ENCODE results near the gene GDAP1L1.
"Not testable (repeated sequence)": the region's sequence is repeated elsewhere in the genome, so short reads cannot be mapped to it uniquely, and the experiment has no call there.

Gene GDAP1L1

GRCh38 chr20:44258226-44258890, 11.2 kb downstream of the GDAP1L1 start:
- DNase-seq: no peak

GRCh38 chr20:44264287-44264686, 17.2 kb downstream of the GDAP1L1 start:
- DNase-seq: no peak

- DNase-seq: no peak
Measured at GRCh38 chr20:44268802-44269201, 21.7 kb downstream of the GDAP1L1 start.

GRCh38 chr20:44271915-44272663, 25.0 kb downstream of the GDAP1L1 start:
- peak; percentile 11 for DNase-seq

- no peak for DNase-seq
Measured at GRCh38 chr20:44273231-44274215, 26.4 kb downstream of the GDAP1L1 start.

- DNase-seq: no peak
Measured at GRCh38 chr20:44274303-44275017, 27.4 kb downstream of the GDAP1L1 start.

GRCh38 chr20:44279228-44279627, 32.1 kb downstream of the GDAP1L1 start:
- DNase-seq: no peak

GRCh38 chr20:44280387-44280786, 33.3 kb downstream of the GDAP1L1 start:
- DNase-seq: no peak

- no peak for DNase-seq
Measured at GRCh38 chr20:44282192-44282591, 35.1 kb downstream of the GDAP1L1 start.

- DNase-seq: no peak
Measured at GRCh38 chr20:44284032-44284431, 36.9 kb downstream of the GDAP1L1 start.

GRCh38 chr20:44287272-44288097, 40.4 kb downstream of the GDAP1L1 start:
- DNase-seq: no peak

GRCh38 chr20:44288252-44288651, 41.1 kb downstream of the GDAP1L1 start:
- DNase-seq: peak; percentile 30

GRCh38 chr20:44291754-44292153, 44.6 kb downstream of the GDAP1L1 start:
- no peak for DNase-seq

GRCh38 chr20:44296011-44296410, 48.9 kb downstream of the GDAP1L1 start:
- no peak for DNase-seq

- no peak for DNase-seq
Measured at GRCh38 chr20:44297721-44298120, 50.6 kb downstream of the GDAP1L1 start.

- DNase-seq: not testable (repeated sequence)
Measured at GRCh38 chr20:44299011-44299535, 52.0 kb downstream of the GDAP1L1 start.

GRCh38 chr20:44301285-44301684, 54.2 kb downstream of the GDAP1L1 start:
- no peak for DNase-seq

- DNase-seq: no peak
Measured at GRCh38 chr20:44302026-44302669, 55.0 kb downstream of the GDAP1L1 start.

- DNase-seq: no peak
Measured at GRCh38 chr20:44302736-44303135, 55.6 kb downstream of the GDAP1L1 start.

- DNase-seq: no peak
Measured at GRCh38 chr20:44304383-44304782, 57.3 kb downstream of the GDAP1L1 start.

- DNase-seq: no peak
Measured at GRCh38 chr20:44306927-44307326, 59.8 kb downstream of the GDAP1L1 start.

Measured in CD4-positive, alpha-beta T cell treated with Interleukin-21 for 1 hour (primary cell).